ENCODE data around the gene TMBIM1. TPM values are rescaled to one million over a fixed set of nuclear protein-coding genes. Genes with fewer than 3 reads are reported as not detected.

TMBIM1 gene
- total RNA-seq, 6 experiments from 2014 or later: 101 to 160 (median 126) TPM

GRCh38 chr2:218244204-218244603 lies 48.1 kb downstream of the TMBIM1 start:
- H3K27ac ChIP-seq: no peak overlapping the region
- intact Hi-C loops (cut with DNase I): no loop called here
- peaks cover 5 to 95% (median 33%) of the 10 kb centered on the region in 4 donors for H3K36me3 ChIP-seq

GRCh38 chr2:218238887-218239286 lies 53.4 kb downstream of the TMBIM1 start:
- Histone ChIP-seq H3K27ac (no peak overlapping the region), H3K36me3 (peaks cover 15 to 93% (median 34%) of the 10 kb centered on the region in 4 donors), H3K4me3 (no peak overlapping the region), H3K9me3 (no peaks in the 10 kb centered on the region), H3K27me3 (no peaks in the 10 kb centered on the region), H3K4me1 (no peaks in the 10 kb centered on the region)
- intact Hi-C loops (cut with DNase I): no loop called here
- TF ChIP-seq POLR2A (IDR thresholded peaks at IDR 0.05) (no peak), CTCF (IDR thresholded peaks at IDR 0.05) (no peak)
- 86% methylated on average over 1 of the region's 1 CpG for WGBS (ENCODE audit: insufficient coverage, low coverage, low lambda C conversion rate, missing lambda C conversion rate)
- ATAC-seq (peak in 2 of 4 donors; percentile 17 to 39), DNase-seq (no peak)

More at GRCh38 chr2:218244204-218244603, 48.1 kb downstream of the TMBIM1 start:
- no peaks in the 10 kb centered on the region for H3K27me3 ChIP-seq
- H3K9me3 ChIP-seq: no peaks in the 10 kb centered on the region
- no peaks in the 10 kb centered on the region for H3K4me1 ChIP-seq
- 58% methylated on average over 1 of the region's 1 CpG for whole genome bisulfite sequencing (ENCODE audit: insufficient coverage, low coverage, low lambda C conversion rate, missing lambda C conversion rate)
- no peak for ATAC-seq
- H3K4me3 ChIP-seq: no peak overlapping the region
- TF ChIP-seq CTCF (IDR thresholded peaks at IDR 0.05) (no peak), POLR2A (IDR thresholded peaks at IDR 0.05) (no peak)
- DNase-seq: no peak

GRCh38 chr2:218236829-218237228 lies 55.5 kb downstream of the TMBIM1 start:
- no peaks in the 10 kb centered on the region for H3K27me3 ChIP-seq
- 94% methylated on average over 3 of the region's 4 CpGs for WGBS (ENCODE audit: insufficient coverage, low coverage, low lambda C conversion rate, missing lambda C conversion rate)
- H3K9me3 ChIP-seq: no peaks in the 10 kb centered on the region
- peaks cover 15 to 77% (median 34%) of the 10 kb centered on the region in 4 donors for H3K36me3 ChIP-seq
- H3K27ac ChIP-seq: no peak overlapping the region
- TF ChIP-seq CTCF (IDR thresholded peaks at IDR 0.05) (no peak), POLR2A (IDR thresholded peaks at IDR 0.05) (no peak)
- DNase-seq (no peak), ATAC-seq (no peak)
- intact Hi-C loops (cut with DNase I): no loop called here
- no peaks in the 10 kb centered on the region for H3K4me1 ChIP-seq
- H3K4me3 ChIP-seq: no peak overlapping the region

- H3K9me3 ChIP-seq: no peaks in the 10 kb centered on the region
- TF ChIP-seq CTCF (IDR thresholded peaks at IDR 0.05) (no peak), POLR2A (IDR thresholded peaks at IDR 0.05) (no peak)
- H3K36me3 ChIP-seq: peaks cover 11 to 70% (median 36%) of the 10 kb centered on the region in 4 donors
- no peak overlapping the region for H3K27ac ChIP-seq
- DNase-seq: no peak
- WGBS (ENCODE audit: insufficient coverage, low coverage, low lambda C conversion rate, missing lambda C conversion rate): 82% methylated on average over 2 of the region's 2 CpGs
- no peaks in the 10 kb centered on the region for H3K27me3 ChIP-seq
- no peak for ATAC-seq
- intact Hi-C loops (cut with DNase I): no loop called here
- peaks cover 0 to 7% (median 1%) of the 10 kb centered on the region in 4 donors for H3K4me1 ChIP-seq
- H3K4me3 ChIP-seq: no peak overlapping the region
Observed at GRCh38 chr2:218235017-218235416, 57.3 kb downstream of the TMBIM1 start.

- DNase-seq (no peak), ATAC-seq (no peak)
- H3K27ac ChIP-seq: no peak overlapping the region
- H3K9me3 ChIP-seq: no peaks in the 10 kb centered on the region
- intact Hi-C loops (cut with DNase I): no loop called here
- TF ChIP-seq POLR2A (IDR thresholded peaks at IDR 0.05): no peak
- TF ChIP-seq CTCF (IDR thresholded peaks at IDR 0.05): no peak
- H3K27me3 ChIP-seq: no peaks in the 10 kb centered on the region
- no peak overlapping the region for H3K4me3 ChIP-seq
- WGBS (ENCODE audit: insufficient coverage, low coverage, low lambda C conversion rate, missing lambda C conversion rate): 42% methylated on average over 3 of the region's 3 CpGs
- peaks cover 0 to 11% (median 1%) of the 10 kb centered on the region in 4 donors for H3K4me1 ChIP-seq
- H3K36me3 ChIP-seq: peaks cover 11 to 65% (median 36%) of the 10 kb centered on the region in 4 donors
Observed at GRCh38 chr2:218234521-218234920, 57.8 kb downstream of the TMBIM1 start.

Data from right lobe of liver (tissue), 6 donors.